HFFc6 (cell line): ENCODE measurements around the gene MCTP2. TPM values are rescaled to one million over a fixed set of nuclear protein-coding genes. Genes with fewer than 3 reads are reported as not detected.

Experiments
- DNase-seq: peaks from one replicate; pipeline ENCODE4 v3.0.0-alpha.2; 2018
- H3K27ac Mint-ChIP-seq: 2 replicates; pipeline ENCODE4 v1.8.0; 2020; ENCODE audit warnings: mild to moderate bottlenecking, mixed read lengths
- H3K27me3 Mint-ChIP-seq: 2 replicates; pipeline ENCODE4 v1.8.0; 2021; ENCODE audit warnings: mild to moderate bottlenecking, moderate library complexity, mixed read lengths; ENCODE audit not compliant: insufficient read depth
- H3K36me3 Mint-ChIP-seq: 2 replicates; pipeline ENCODE4 v1.8.0; 2021; ENCODE audit warnings: low read depth, mixed read lengths
- H3K4me1 Mint-ChIP-seq: 2 replicates; pipeline ENCODE4 v1.8.0; 2020; ENCODE audit warnings: low read depth, mixed read lengths
- H3K4me3 Mint-ChIP-seq: 2 replicates; pipeline ENCODE4 v1.8.0; 2020; ENCODE audit warnings: mild to moderate bottlenecking, moderate library complexity, mixed read lengths
- H3K9me3 Mint-ChIP-seq: 2 replicates; pipeline ENCODE4 v1.8.0; 2020; ENCODE audit warnings: mild to moderate bottlenecking, mixed read lengths
- CTCF ChIP-seq: fragments of 200-600 bp; sonication (generic); IDR thresholded peaks from 2 replicates; pipeline ENCODE4 v1.5.0; 2021; ENCODE audit warnings: antibody characterized with exemption, mild to moderate bottlenecking
- total RNA-seq, 6 experiments: library from RNA; stranded (reverse); fragmentation: NEBNext Ultra II Directional; extraction: Animal tissue kit (Norgen Biotek cat#: 25700); gene quantifications; 2 replicates in 1 of 6; 3 replicates in 5 of 6; pipeline ENCODE4 v1.2.3, GENCODE V29; 2021

The MCTP2 gene
- total RNA-seq, 6 experiments from 2014 or later, result 0.63 to 4.4 (median 1.0) TPM

GRCh38 chr15:94398001-94398400, 166.6 kb downstream of the MCTP2 start:
- H3K9me3 Mint-ChIP-seq, result peaks cover 12% of the 10 kb centered on the region; the same call in 1 of the 2 replicates
- no peak overlapping the region for H3K27ac Mint-ChIP-seq

GRCh38 chr15:94400526-94401298, 169.4 kb downstream of the MCTP2 start:
- Mint-ChIP-seq H3K36me3 (no peaks in the 10 kb centered on the region), H3K27me3 (no peaks in the 10 kb centered on the region), H3K27ac (no peak overlapping the region), H3K4me3 (no peak overlapping the region), H3K9me3 (peaks cover 9% of the 10 kb centered on the region; the same call in 1 of the 2 replicates), H3K4me1 (peaks cover 4% of the 10 kb centered on the region; the same call in 1 of the 2 replicates)
- TF ChIP-seq CTCF, result no peak
- DNase-seq, result no peak

More at GRCh38 chr15:94398001-94398400, 166.6 kb downstream of the MCTP2 start:
- DNase-seq, result no peak
- no peaks in the 10 kb centered on the region for H3K27me3 Mint-ChIP-seq
- H3K36me3 Mint-ChIP-seq, result no peaks in the 10 kb centered on the region
- TF ChIP-seq CTCF, result no peak
- H3K4me3 Mint-ChIP-seq, result no peak overlapping the region
- H3K4me1 Mint-ChIP-seq, result peaks cover 4% of the 10 kb centered on the region; the same call in 1 of the 2 replicates

- Mint-ChIP-seq H3K27ac (no peak overlapping the region), H3K9me3 (peaks cover 13% of the 10 kb centered on the region; the same call in 1 of the 2 replicates), H3K4me1 (no peaks in the 10 kb centered on the region; the same call in 1 of the 2 replicates), H3K4me3 (no peak overlapping the region), H3K27me3 (no peaks in the 10 kb centered on the region), H3K36me3 (no peaks in the 10 kb centered on the region)
- DNase-seq, result no peak
- TF ChIP-seq CTCF, result no peak
Observed at GRCh38 chr15:94403331-94403730, 172.0 kb downstream of the MCTP2 start.

- no peak for DNase-seq
- Mint-ChIP-seq H3K27ac (no peak overlapping the region), H3K4me1 (no peaks in the 10 kb centered on the region; the same call in 1 of the 2 replicates), H3K4me3 (no peak overlapping the region), H3K27me3 (no peaks in the 10 kb centered on the region), H3K9me3 (peaks cover 5% of the 10 kb centered on the region; the same call in 1 of the 2 replicates), H3K36me3 (no peaks in the 10 kb centered on the region)
- TF ChIP-seq CTCF, result no peak
Observed at GRCh38 chr15:94404733-94405283, 173.4 kb downstream of the MCTP2 start.

- Mint-ChIP-seq H3K27ac (no peak overlapping the region), H3K4me1 (no peaks in the 10 kb centered on the region; the same call in 1 of the 2 replicates), H3K4me3 (no peak overlapping the region), H3K27me3 (no peaks in the 10 kb centered on the region), H3K36me3 (no peaks in the 10 kb centered on the region; the same call in 1 of the 2 replicates), H3K9me3 (peaks cover 3% of the 10 kb centered on the region; the same call in 1 of the 2 replicates)
- DNase-seq, result no peak
- no peak for TF ChIP-seq CTCF
Observed at GRCh38 chr15:94411285-94411684, 179.9 kb downstream of the MCTP2 start.
